MM.1S (cell line): ENCODE measurements around the gene TSPAN1.

Experiments used
- DNase-seq: peaks from one replicate; pipeline ENCODE4 v3.0.0-alpha.2; 2015
- H2AFZ ChIP-seq: fragments of 300-600 bp; sonication (generic); 2 replicates; pipeline ENCODE4 v1.6.0; 2016; ENCODE audit warnings: antibody characterized with exemption, low read length
- H3F3A ChIP-seq: fragments of 300-600 bp; sonication (generic); 2 replicates; pipeline ENCODE4 v1.6.1; 2016; ENCODE audit warnings: mild to moderate bottlenecking, antibody characterized with exemption, low read length, moderate library complexity, mixed read lengths; ENCODE audit not compliant: insufficient read depth
- H3K27ac ChIP-seq: fragments of 300-600 bp; sonication (generic); 2 replicates; pipeline ENCODE4 v1.5.1; 2016; ENCODE audit warnings: mild to moderate bottlenecking, low read length
- H3K27me3 ChIP-seq: fragments of 300-600 bp; sonication (generic); replicated peaks from 2 replicates; pipeline ENCODE4 v1.6.0; 2016; ENCODE audit warnings: low read length; ENCODE audit not compliant: insufficient read depth
- H3K36me3 ChIP-seq: fragments of 300-600 bp; sonication (generic); replicated peaks from 2 replicates; pipeline ENCODE4 v1.6.1; 2016; ENCODE audit warnings: mild to moderate bottlenecking, low read length, mixed read lengths; ENCODE audit not compliant: insufficient read depth
- H3K4me1 ChIP-seq: fragments of 300-600 bp; sonication (generic); 2 replicates; pipeline ENCODE4 v1.6.1; 2016; ENCODE audit warnings: low read length, mixed read lengths
- H3K4me2 ChIP-seq: fragments of 300-600 bp; sonication (generic); 2 replicates; pipeline ENCODE4 v1.6.0; 2016; ENCODE audit warnings: low read depth, low read length
- H3K4me3 ChIP-seq: fragments of 300-600 bp; sonication (generic); 2 replicates; pipeline ENCODE4 v1.5.1; 2016; ENCODE audit warnings: low read length, mixed read lengths
- H3K79me2 ChIP-seq: fragments of 300-600 bp; sonication (generic); 2 replicates; pipeline ENCODE4 v1.6.1; 2016; ENCODE audit warnings: mixed run types, low read length, mixed read lengths
- H3K9ac ChIP-seq: fragments of 300-600 bp; sonication (generic); 2 replicates; pipeline ENCODE4 v1.6.1; 2016; ENCODE audit warnings: low read length, mixed read lengths
- H3K9me2 ChIP-seq: fragments of 300-600 bp; sonication (generic); replicated peaks from 2 replicates; pipeline ENCODE4 v1.6.1; 2016; ENCODE audit warnings: mild to moderate bottlenecking, low read length, mixed read lengths; ENCODE audit not compliant: insufficient read depth
- H3K9me3 ChIP-seq: fragments of 300-600 bp; sonication (generic); replicated peaks from 2 replicates; pipeline ENCODE4 v1.6.1; 2016; ENCODE audit warnings: mild to moderate bottlenecking, low read length, mixed read lengths; ENCODE audit not compliant: insufficient read depth
- H4K20me1 ChIP-seq: fragments of 300-600 bp; sonication (generic); 2 replicates; pipeline ENCODE4 v1.6.1; 2016; ENCODE audit warnings: mild to moderate bottlenecking, low read length, moderate library complexity, mixed read lengths; ENCODE audit not compliant: insufficient read depth
- CTCF ChIP-seq: fragments of 300-600 bp; sonication (generic); IDR thresholded peaks from 2 replicates; pipeline ENCODE4 v1.5.1; 2016; ENCODE audit warnings: antibody characterized with exemption, low read length, mixed read lengths
- EZH2 ChIP-seq: fragments of 300-600 bp; sonication (generic); optimal IDR thresholded peaks from 2 replicates; pipeline ENCODE3; 2017; ENCODE audit warnings: low read depth, mild to moderate bottlenecking, antibody characterized with exemption, low read length, mixed read lengths
- EZH2phosphoT487 ChIP-seq: fragments of 300-600 bp; sonication (generic); IDR thresholded peaks from 2 replicates; pipeline ENCODE4 v1.6.1; 2018; ENCODE audit warnings: antibody characterized with exemption, low read length

The TSPAN1 gene

GRCh38 chr1:46197560-46197963, 22.7 kb downstream of the TSPAN1 start:
- DNase-seq = no peak
- Histone ChIP-seq H4K20me1 (no peaks in the 10 kb centered on the region), H3K36me3 (no peaks in the 10 kb centered on the region), H3K4me3 (peak overlapping the region; percentile 69), H3K4me2 (peak overlapping the region; percentile 93), H3K9ac (peak overlapping the region; percentile 82), H3K27me3 (no peaks in the 10 kb centered on the region), H3K9me3 (no peaks in the 10 kb centered on the region), H2AFZ (peak overlapping the region; percentile 94), H3K4me1 (no peaks in the 10 kb centered on the region), H3K79me2 (peaks cover 3% of the 10 kb centered on the region; the same call in 1 of the 2 replicates), H3F3A (0 out of 2 replicates have a peak, but pooled peaks cover 4% of the 10 kb centered on the region), H3K27ac (no peak overlapping the region), H3K9me2 (no peaks in the 10 kb centered on the region)
- TF ChIP-seq EZH2 (no peak), EZH2phosphoT487 (no peak)

- Histone ChIP-seq H3K9me2 (no peaks in the 10 kb centered on the region), H3K9me3 (no peaks in the 10 kb centered on the region), H2AFZ (peak within 1 kb of the TSS; percentile 98)
Measured at GRCh38 chr1:46197964-46198811, 23.3 kb downstream of the TSPAN1 start, which contains the start of gene POMGNT1. POMGNT1 (minus strand) TSS chr1:46198434; CDS start chr1:46197821, 613 bp downstream.

GRCh38 chr1:46199233-46199749, 24.4 kb downstream of the TSPAN1 start:
- Histone ChIP-seq H3K9ac (no peak overlapping the region), H2AFZ (no peak overlapping the region; the same call in 1 of the 2 replicates), H3F3A (0 out of 2 replicates have a peak, but pooled peaks cover 4% of the 10 kb centered on the region), H3K4me2 (peak overlapping the region; percentile 93; the same call in 1 of the 2 replicates), H3K27me3 (no peaks in the 10 kb centered on the region), H3K4me1 (no peaks in the 10 kb centered on the region), H3K4me3 (no peak overlapping the region), H3K79me2 (peaks cover 3% of the 10 kb centered on the region; the same call in 1 of the 2 replicates), H3K36me3 (no peaks in the 10 kb centered on the region), H3K9me3 (no peaks in the 10 kb centered on the region), H3K9me2 (no peaks in the 10 kb centered on the region), H4K20me1 (no peaks in the 10 kb centered on the region), H3K27ac (no peak overlapping the region)
- no peak for DNase-seq
- no peak for TF ChIP-seq CTCF
- TF ChIP-seq EZH2phosphoT487 = no peak
- TF ChIP-seq EZH2 = no peak

More at GRCh38 chr1:46197964-46198811, 23.3 kb downstream of the TSPAN1 start, which contains the start of gene POMGNT1:
- Histone ChIP-seq H3K27ac (no peak within 1 kb of the TSS), H3K4me1 (no peaks in the 10 kb centered on the region), H3K36me3 (no peaks in the 10 kb centered on the region), H3K4me3 (peak within 1 kb of the TSS; percentile 87), H4K20me1 (no peaks in the 10 kb centered on the region), H3F3A (0 out of 2 replicates have a peak, but pooled peaks cover 4% of the 10 kb centered on the region), H3K4me2 (peak within 1 kb of the TSS; percentile 93), H3K79me2 (peaks cover 3% of the 10 kb centered on the region; the same call in 1 of the 2 replicates), H3K9ac (peak within 1 kb of the TSS; percentile 82), H3K27me3 (no peaks in the 10 kb centered on the region)
- peak; percentile 79 for DNase-seq
- peak; percentile 26; the same call in 1 of the 2 replicates for TF ChIP-seq CTCF
- TF ChIP-seq EZH2 = no peak
